Neural progenitor cell (in vitro differentiated cells): ENCODE measurements around the gene DACH1.

Experiments
- CTCF ChIP-seq: fragments of 200-600 bp; sonication (generic); IDR thresholded peaks from 2 replicates; pipeline ENCODE4 v1.5.1; 2017; ENCODE audit warnings: antibody characterized with exemption, mild to moderate bottlenecking
- EZH2 ChIP-seq: fragments of 200-600 bp; sonication (generic); IDR thresholded peaks from 2 replicates; pipeline ENCODE4 v1.6.1; 2017; ENCODE audit warnings: antibody characterized with exemption, mild to moderate bottlenecking, moderate library complexity
- EZH2phosphoT487 ChIP-seq: fragments of 200-600 bp; sonication (generic); IDR thresholded peaks from 2 replicates; pipeline ENCODE4 v1.6.1; 2017; ENCODE audit warnings: antibody characterized with exemption

GRCh38 chr13:71817335-71817734, 49.7 kb downstream of the DACH1 start:
- TF ChIP-seq CTCF (no peak), EZH2phosphoT487 (no peak), EZH2 (no peak)
